Activated CD4-positive, CD25-positive, alpha-beta regulatory T cell treated with anti-CD3 and anti-CD28 coated beads, Interleukin-2, amount 50 U/mL, for 72 hours (primary cell): ENCODE results near the gene ZMPSTE24.
"Not testable (repeated sequence)": the region's sequence is repeated elsewhere in the genome, so short reads cannot be mapped to it uniquely, and the experiment has no call there.

Experiments used
- DNase-seq: peaks from one replicate; pipeline ENCODE4 v3.0.0; 2021

ZMPSTE24 gene

DNA sequence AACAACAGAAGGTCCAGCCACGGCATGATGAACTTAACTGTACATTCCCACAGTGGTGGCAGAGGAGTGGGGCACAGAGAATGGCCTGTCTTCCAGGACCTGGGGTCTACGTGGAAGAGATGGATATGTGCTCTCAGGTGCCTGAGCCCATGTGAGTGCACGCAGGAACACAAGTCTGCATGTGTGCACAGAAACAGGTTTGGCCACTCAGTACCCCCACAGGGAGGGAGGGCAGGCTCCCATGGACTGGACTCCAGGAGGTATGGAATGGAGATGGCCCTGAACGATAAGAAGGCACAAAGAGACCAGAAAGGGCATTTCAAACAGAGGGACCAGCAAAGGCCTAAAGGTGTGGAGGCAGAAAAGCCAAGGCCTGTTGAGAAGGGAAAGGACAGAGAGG lies 48.3 kb downstream of the ZMPSTE24 start:
- no peak for DNase-seq

DNA sequence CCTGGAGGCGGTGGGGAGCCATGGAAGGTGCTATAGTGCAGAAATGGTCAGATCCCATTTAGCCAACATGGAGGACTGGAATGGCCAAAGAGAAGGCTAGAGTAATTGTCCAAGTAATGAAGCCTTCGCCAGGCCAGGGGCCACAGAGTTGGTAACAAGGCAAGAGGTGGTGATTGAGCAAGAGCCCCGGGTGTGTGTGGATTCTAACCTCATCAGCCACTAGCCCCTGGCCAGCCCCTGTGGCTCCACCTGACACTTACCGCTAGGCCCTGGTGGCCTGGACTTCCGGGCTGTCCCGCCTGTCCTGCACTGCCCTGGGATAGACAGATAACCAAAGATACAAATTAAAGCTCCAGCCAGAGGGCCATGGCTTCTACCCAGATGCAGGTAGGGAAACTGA lies 49.1 kb downstream of the ZMPSTE24 start:
- DNase-seq: no peak

DNA sequence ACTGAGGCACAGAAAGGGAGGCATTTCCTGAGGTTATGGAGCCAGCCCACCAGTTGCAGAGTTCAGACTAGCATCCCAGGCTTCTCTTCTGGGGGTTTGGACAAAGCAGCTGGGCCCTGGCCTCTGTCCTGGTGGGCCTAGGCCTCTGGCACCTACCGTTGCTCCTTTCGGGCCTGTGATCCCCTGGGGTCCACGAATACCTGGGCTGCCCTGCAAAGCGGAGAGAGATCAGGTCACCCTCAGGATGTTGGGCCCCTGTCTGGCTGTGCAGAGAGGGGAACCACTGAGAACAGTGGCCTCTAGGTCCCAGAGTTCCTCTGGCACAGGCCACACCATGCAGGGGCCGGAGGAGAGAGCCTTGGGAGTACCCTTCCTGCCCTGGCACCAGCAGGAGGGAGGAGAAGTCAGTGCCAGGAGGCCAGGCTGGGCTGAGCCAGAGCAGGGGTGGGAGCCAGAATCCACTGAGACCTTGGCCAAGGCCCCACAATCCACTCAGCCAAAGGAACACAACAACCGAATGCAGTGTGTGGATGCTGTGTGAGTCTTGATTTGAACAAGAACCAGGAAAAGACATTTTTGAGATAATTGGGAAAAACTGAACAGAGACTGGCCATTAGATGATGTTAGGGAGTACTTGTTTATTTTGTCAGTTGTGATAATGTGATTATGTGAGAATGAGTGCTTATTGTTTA lies 50.1 kb downstream of the ZMPSTE24 start:
- DNase-seq: no peak

DNA sequence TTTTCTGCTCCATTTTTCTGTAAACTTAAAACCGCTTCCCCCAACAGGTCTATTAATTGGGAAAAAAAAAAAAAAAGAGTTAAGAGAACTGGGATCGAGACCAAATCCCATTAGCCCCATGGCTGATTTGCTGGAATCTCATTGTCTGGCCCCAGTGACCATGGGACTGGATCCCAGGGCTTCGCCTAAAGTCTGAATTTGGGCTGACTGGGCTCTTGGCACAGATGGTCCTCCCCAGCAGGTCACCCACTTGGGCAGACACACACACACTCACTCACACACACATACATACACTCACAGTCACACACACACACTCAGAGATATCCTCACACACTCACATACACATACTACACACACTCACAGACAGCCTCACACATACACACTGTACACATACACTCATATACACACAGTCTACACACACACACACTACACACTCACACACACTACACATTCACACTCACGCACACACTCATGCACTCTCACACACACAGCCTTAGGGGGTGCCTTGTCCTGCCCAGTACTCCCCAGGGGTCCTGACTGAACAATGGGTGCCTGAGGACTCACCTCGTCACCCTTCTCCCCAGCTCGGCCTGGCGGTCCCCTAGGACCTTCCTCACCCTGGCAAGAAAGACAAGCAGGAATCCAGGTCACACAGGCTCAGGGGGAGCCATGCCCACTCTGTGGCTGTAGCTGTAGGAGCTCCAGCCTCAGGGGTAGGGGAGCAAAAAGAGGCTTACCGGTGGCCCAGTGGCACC lies 51.5 kb downstream of the ZMPSTE24 start:
- DNase-seq: no peak

DNA sequence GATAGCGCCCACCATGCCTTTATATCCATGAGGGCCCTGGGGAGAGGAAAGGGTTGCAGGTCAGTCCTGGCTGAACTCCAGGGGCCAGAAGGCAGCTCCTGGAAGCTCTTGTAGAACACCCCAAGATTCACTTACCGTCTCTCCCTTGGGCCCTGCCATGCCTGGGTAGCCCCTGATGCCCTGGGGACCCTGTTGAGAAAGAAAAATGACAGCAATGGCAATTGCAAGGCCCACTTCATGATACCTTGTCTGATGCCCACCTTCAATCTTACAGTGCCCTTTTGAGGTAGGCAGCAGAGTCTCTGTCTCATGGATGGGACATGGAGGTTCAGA lies 52.1 kb downstream of the ZMPSTE24 start:
- no peak for DNase-seq

DNA sequence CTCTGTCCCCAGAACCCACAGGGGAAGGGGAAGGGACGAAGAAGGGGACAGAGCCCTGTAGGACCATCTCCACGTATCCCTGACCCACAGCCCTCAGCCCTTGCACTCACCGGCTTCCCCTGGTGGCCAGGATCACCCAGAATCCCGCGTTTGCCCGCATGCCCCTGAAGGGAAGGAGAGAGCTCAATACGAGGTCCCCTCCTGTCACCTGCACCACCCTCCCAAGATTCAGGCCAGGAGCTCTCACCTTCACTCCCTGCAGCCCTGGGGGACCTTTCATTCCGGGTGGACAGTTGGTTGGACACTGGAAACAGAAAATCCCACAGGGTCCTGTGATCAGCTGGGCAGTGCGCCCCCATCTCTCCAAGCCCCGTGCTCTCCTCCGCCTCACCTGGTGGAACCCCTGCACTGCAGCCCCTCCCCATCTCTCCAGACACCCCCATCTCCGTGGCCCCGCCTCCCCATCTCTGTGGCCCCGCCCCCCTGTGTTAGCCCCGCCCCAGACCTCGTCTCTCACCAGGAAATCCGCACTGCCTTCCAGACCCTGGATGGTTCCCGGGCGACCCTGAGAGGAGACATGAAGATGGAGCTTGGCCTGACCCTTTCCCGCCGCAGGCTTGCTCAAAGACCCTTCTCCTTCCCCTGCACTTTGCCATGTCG lies 53.1 kb downstream of the ZMPSTE24 start:
- DNase-seq: no peak

DNA sequence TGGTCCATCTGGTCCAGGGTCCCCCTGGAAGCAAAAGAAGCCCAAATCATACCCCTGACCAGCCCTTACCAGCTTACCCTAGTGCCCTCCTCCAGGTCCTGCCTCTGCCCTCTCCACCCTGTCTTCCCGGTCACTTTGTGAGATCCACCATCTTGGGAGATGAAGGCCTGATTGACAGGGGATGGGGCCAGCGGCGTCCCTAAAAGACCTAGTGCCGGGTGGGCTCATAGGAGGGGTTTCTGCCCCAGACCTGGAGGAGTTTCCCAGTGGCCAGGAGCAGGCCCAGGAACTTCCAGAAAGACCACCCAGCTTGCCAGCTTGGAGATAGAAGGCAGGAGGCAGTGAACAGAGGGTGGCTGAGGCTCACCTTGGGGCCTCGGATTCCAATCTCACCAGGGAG lies 53.7 kb downstream of the ZMPSTE24 start:
- DNase-seq: no peak

DNA sequence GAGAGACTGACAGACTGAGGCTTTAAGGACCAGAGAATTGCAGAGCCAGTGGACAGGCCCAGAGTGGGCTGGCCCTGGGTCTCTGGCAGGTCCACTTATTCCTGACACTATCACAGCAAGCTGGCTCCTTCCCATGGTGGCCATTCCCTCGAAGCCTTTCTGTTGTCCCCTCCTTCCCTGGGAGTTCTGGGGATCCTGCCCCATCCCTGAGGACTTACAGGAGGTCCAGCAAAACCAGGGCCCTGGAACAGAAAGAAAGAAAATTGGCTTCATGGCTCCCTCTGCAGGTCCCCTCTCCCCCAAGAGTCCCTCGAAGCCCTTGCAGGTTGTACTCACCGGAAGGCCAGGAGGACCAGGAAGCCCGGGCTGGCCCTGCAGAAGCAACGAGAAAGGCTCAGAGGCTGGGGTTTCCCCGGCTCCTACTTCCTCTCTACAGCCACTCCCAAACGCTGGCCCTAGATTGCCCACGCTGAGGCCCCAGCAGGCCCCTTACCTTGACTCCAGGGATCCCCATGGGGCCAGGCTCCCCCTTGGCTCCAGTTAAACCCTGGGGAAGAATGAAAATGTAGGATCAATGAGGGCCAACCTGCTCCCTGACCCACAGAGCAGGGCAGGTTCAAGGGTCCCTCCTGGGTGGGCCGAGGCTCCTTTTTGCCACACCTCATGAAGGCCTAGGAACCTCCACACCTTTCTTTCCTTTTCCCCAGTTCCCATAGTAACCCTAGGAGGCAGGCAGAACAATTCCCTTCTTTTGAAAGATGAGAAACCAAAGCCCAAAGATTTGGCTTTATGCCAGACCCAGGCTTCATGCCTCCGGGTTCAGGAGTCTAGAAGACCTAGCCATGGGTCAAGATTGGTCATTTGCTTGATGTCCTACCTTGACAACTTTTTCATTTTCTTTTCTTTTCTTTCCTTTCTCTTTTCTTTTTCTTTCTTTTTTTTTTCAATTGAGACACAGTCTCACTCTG lies 54.5 kb downstream of the ZMPSTE24 start:
- DNase-seq: peak; percentile 62

DNA sequence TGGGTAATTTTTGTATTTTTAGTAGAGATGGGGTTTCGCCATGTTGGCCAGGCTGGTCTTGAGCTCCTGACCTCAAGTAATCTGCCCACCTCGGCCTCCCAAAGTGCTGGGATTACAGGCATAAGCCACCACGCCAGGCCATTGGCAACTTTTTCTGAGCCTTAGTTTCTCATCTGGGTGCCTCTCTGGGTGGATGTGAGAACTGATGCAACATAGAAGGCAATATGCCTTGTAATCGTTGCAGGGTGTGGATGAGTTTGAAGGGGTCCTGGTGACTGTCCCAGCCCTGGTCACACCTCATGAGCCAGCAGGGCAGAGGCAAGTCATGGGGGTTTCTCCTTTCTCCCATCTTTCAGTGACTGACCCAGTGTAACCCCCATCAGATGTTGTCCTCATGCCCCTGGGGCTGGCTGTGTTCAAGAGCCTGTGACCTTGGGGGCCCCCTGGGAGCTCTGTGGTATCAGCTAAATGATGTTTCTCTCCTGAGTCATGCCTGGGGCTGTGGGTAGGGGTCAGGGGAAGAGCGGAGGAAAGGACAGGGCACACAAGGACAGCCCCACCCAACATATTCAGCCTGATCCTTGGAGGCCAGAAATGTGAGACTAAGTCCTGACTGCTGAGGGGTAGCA lies 55.4 kb downstream of the ZMPSTE24 start:
- no peak for DNase-seq

DNA sequence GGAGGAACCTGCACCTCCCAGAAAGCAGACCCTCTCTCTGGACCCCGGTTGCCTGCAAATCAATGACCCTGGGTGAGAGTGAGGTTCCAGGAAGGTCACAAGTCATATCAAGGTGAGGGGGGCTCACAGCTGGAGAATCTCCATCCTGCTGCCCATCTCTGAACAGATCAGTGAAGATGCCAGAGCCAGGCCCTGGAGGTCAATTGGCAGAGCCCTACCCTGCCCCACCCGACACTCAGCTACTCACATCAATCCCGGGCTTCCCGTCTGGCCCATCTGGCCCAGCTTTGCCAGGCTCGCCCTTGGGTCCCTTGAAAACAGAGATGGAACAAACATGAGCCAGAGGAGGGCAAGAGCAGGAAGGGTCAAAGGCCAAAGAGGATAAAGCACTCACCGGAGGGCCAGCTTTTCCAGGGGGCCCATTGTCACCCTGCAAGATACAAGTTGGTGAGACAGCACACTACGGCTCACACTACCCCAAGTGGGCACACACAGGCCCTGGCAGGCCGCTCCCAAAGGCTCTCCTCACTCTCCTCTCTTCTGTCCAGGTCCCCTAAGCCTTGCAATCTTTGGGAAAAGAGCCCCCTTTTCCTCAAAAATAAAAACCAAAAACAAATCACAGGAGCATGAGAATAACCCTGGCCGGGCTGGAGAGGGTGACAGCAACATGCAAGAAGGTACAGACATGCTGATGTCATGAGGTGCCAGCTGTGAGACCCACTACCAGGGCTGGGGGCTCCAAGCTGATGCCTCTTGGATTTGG lies 56.1 kb downstream of the ZMPSTE24 start:
- DNase-seq: no peak

DNA sequence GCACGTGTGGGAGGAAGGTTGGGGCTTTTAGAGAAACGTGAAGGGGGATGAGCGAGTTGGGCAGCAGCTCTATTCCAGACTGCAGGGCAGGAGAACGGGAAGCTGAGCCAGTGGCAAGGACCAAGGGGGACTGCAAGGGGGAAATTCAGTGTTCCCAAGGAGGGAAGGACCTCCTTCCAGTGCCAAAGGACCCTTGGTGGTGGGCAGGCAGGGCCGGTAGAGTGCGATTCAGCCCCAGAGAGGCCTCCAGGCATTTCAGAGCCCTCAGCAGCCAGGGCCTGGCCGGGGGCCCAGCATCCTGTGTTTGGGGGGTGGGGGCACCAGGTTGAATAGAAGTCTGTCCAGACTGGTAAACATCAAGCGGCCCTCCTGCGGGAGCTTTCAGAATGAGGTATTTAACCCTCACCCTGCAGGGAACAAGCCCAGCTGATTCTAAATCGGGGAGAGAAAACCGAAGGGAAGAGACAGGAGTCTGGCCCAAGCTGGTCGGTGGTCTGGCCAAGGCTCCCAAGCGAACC lies 56.7 kb downstream of the ZMPSTE24 start:
- no peak for DNase-seq

DNA sequence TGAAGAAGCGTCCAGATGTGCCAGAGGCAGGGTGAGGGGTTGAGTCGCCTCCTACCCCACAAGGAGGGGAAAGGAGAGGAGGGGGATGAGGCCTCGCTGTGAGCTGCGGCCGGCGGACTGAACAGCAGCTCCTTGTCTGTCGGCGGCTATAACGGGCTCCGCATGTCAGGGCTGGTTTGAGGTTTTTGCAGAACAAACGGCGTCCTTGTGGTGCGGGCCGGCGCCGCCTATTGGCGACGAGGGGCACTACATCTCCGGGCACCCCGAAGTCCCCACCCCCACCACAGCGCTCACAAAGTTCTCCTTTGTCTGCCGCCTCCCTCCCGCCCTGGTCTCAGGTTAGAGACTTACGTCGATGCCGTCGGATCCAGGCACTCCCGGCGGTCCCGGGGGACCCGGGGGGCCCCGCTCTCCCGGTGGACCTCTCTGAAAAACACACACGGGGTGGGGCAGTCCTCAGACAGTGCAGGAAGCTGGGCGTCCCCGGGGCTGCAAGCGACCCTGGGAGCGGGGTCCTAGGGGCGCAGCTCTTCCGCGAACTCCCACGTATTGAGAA lies 57.3 kb downstream of the ZMPSTE24 start:
- peak; percentile 86 for DNase-seq

DNA sequence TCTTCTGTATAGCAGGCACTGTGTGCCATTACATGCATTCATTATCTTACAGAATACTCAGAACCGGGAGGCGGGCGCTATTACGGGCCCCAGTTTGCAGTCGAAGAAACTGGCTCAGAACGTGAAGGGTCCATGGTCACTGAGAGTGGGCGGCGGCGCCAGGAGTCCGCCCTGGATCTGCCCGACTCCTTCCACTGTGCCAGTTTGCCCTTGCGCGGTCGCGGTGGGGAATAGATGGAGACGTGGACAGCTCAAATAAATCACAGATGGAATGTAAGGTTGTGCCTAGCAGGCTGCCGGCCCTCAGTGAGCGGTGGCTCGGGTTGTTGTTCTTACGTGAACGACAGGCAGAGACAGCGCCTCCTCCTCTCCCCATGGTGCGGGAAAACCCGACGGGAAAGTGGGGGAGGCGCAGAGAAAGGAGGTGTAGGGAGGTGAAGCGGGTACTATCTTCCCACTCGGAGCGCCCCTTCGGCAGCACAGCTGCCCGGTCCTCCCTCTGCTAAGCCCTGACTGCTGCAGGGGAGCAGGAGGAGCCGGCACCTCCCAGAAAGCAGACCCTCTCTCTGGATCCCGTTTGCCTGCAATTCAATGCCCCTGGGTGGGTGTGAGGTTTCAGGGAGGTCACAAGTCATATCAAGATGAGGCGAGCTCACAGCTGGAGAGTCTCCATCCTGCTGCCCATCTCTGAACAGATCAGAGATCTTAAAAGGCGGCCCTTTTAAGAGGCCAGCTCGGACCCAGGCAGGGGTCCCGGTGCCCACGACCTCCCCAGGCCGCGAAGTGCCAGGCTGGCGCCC lies 58.0 kb downstream of the ZMPSTE24 start:
- peak; percentile 50 for DNase-seq

DNA sequence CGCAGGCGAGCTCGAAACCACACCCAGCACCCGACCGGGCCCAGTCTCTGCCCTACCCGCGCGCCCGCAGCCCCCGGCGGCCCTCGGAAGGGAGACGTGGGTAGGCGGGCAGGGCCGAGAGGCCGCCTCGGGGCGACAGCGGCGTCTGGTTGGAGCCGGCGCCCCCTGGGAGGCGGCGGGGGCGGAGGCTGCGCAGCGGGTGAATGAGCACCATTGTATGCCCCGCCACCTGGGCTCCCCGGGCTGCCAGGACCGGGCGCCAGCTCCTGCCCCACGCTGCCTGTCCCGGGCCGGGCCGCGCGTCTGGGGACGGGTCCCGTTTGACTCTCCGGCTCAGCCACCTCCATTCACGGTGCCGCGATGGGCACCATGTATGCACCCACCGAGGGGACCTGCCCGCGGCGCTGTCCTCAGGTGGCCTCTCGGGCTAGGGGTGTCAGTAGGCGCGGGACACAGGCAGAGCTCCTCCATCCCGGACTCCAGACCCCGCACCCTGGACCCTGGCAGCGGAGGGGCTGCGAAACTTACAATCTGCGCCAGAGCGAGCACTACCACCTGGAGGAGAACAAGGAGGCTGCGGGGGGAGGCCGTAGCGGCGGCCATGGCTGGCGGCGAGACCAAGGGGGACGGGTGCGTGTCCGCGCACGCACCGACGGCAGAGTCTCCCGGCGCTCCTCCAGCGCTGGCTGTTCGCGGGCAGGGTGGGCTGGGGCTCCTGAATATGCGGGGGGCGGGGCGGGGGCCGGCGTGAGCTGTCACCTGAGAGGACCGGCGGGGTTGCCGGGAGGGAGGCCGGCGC lies 58.8 kb downstream of the ZMPSTE24 start, which contains the start of gene COL9A2:
COL9A2 (minus strand) TSS at position 692 of the 799 bp plus-strand sequence; CDS start at position 603, 89 bp downstream.
- DNase-seq: peak; percentile 62

DNA sequence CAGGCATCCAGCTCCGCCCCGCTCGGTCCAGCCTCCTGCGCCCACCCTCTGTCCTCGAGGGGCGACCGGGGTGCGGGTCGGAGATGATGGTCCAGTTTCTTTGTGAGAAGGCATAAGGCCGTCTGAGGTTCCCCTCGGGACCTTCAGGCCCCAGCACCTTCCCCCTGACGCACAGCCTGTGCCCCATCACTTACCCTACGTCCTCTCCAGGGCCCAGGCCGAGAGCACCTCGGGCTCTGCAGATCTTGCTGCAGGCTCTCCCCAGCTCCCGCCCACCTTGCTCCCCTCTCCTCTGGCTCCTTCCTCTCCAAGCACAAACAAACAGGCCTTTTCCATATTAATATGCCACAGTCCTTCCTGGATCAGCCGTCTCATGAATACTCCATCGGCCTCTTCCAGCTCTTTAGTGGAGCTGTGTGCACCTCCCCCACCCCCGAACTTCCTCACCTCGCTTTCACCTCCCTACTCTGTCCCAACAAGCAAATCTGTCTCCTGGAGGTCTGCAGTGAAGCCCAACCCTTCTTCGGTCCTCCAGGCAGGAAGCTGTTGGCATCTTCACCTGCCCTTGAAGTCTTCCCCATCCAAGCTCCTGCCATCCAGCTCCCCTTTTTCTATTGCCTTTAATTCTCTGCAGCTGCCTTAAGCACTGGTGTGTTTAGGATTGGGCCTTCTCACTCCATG lies 59.5 kb downstream of the ZMPSTE24 start:
- DNase-seq: no peak

DNA sequence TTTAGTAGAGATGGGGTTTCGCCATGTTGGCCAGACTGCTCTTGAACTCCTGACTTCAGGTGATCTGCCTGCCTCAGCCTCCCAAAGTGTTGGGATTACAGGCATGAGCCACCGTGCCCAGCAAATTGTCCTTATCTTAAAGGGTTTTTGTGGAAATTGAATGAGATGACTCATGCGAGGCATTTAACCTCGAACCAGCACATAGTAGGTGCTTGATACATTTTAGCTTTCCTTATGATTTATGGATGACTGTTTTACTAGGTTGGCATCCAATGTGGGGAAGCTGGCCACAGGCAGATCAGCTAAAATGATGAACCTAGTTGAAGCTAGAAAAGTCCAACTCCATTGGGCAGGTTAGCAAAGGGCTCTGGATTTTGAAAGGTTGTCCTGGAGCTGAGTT lies 60.4 kb downstream of the ZMPSTE24 start:
- DNase-seq: no peak

DNA sequence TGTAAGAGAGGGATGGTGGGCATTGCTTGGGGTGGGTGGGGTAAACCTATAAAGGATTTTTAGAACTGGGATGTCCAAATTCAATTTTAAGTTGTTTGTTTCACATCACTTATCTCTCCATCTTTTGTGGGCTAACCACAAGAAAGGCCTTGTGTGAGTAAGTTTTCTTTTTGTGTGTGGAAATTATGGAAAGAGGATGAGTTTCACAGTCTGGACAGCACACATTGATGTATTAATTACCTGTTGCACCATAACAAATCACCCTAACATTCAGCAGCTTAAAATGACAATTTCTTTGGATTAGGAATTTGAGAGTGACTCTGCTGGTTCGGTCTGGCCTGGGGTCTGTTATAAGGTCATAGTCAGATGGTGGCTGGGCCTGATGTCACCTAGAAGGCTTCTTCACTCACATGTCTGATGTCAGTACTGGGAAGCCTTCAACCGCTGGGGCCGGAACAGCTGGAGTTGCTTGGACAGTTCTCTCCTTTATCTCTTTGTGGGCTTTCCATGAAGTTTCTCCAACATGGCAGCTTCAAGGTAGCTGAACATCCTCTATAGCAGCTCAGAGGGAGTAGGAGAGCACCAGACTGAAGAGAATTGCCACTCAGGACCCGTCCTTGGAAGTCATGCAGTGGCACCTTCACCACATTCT lies 61.1 kb downstream of the ZMPSTE24 start:
- DNase-seq: no peak

DNA sequence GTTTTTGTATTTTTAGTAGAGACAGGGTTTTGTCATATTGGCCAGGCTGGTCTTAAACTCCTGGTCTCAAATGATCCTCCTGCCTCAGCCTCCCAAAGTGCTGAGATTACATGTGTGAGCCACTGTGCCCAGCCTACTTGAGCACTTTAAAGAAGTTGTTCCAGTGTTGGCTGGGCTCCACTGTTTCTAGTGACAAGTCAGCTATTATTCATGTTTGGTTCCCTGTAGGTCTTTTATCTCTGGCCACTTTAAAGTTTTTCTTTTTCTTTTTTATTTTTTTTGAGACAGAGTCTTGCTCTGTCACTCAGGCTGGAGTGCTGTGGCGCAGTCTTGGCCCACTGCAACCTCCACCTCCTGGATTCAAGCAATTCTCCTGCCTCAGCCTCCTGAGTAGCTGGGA lies 73.4 kb downstream of the ZMPSTE24 start:
- not testable (repeated sequence) for DNase-seq
